ENCODE data around the gene FMNL1.
"Not testable (repeated sequence)": the region's sequence is repeated elsewhere in the genome, so short reads cannot be mapped to it uniquely, and the experiment has no call there.

Gene FMNL1

GRCh38 chr17:45235416-45236281 lies 14.0 kb downstream of the FMNL1 start:
- no peak for DNase-seq (ENCODE audit: low read depth)

- no peak for DNase-seq (ENCODE audit: low read depth)
Measured at GRCh38 chr17:45236282-45236606, 14.6 kb downstream of the FMNL1 start.

- DNase-seq (ENCODE audit: low read depth) = no peak
Measured at GRCh38 chr17:45237686-45238085, 16.0 kb downstream of the FMNL1 start.

- DNase-seq (ENCODE audit: low read depth) = no peak
Measured at GRCh38 chr17:45238155-45238774, 16.6 kb downstream of the FMNL1 start.

- DNase-seq (ENCODE audit: low read depth) = no peak
Measured at GRCh38 chr17:45240905-45241327, 19.2 kb downstream of the FMNL1 start.

GRCh38 chr17:45241328-45242028 lies 19.8 kb downstream of the FMNL1 start:
- no peak for DNase-seq (ENCODE audit: low read depth)

- DNase-seq (ENCODE audit: low read depth) = no peak
Measured at GRCh38 chr17:45242029-45242414, 20.3 kb downstream of the FMNL1 start.

- no peak for DNase-seq (ENCODE audit: low read depth)
Measured at GRCh38 chr17:45243750-45244149, 22.1 kb downstream of the FMNL1 start.

- no peak for DNase-seq (ENCODE audit: low read depth)
Measured at GRCh38 chr17:45244725-45245656, 23.3 kb downstream of the FMNL1 start.

GRCh38 chr17:45246338-45246737 lies 24.7 kb downstream of the FMNL1 start:
- DNase-seq (ENCODE audit: low read depth) = no peak

- no peak for DNase-seq (ENCODE audit: low read depth)
Measured at GRCh38 chr17:45246861-45247428, 25.3 kb downstream of the FMNL1 start.

- peak; percentile 88 for DNase-seq (ENCODE audit: low read depth)
Measured at GRCh38 chr17:45247429-45248131, 25.9 kb downstream of the FMNL1 start.

GRCh38 chr17:45248132-45248957 lies 26.7 kb downstream of the FMNL1 start:
- no peak for DNase-seq (ENCODE audit: low read depth)

- no peak for DNase-seq (ENCODE audit: low read depth)
Measured at GRCh38 chr17:45251931-45252330, 30.2 kb downstream of the FMNL1 start.

GRCh38 chr17:45253237-45253636 lies 31.6 kb downstream of the FMNL1 start:
- not testable (repeated sequence) for DNase-seq (ENCODE audit: low read depth)

GRCh38 chr17:45253879-45254278 lies 32.2 kb downstream of the FMNL1 start:
- DNase-seq (ENCODE audit: low read depth) = no peak

GRCh38 chr17:45255358-45255757 lies 33.7 kb downstream of the FMNL1 start:
- DNase-seq (ENCODE audit: low read depth) = no peak

GRCh38 chr17:45256114-45256966 lies 34.7 kb downstream of the FMNL1 start:
- DNase-seq (ENCODE audit: low read depth) = no peak

- no peak for DNase-seq (ENCODE audit: low read depth)
Measured at GRCh38 chr17:45257115-45257514, 35.4 kb downstream of the FMNL1 start.

All from stimulated activated CD8-positive, alpha-beta memory T cell treated with anti-CD3 and anti-CD28 coated beads, Interleukin-15, amount 100 ng/mL, for 24 hours (primary cell).